Ishikawa (cell line): ENCODE data around the gene MAML2.

Source experiments
- CEBPB ChIP-seq: IDR thresholded peaks from 2 replicates; pipeline ENCODE4 v1.6.1; 2012
- CREB1 ChIP-seq: IDR thresholded peaks from 2 replicates; pipeline ENCODE4 v1.6.1; 2012; ENCODE audit warnings: low read depth
- EGR1 ChIP-seq: IDR thresholded peaks from 2 replicates; pipeline ENCODE4 v1.6.1; 2012
- EP300 ChIP-seq: IDR thresholded peaks from 2 replicates; pipeline ENCODE4 v1.6.1; 2012; ENCODE audit warnings: borderline replicate concordance
- FOXM1 ChIP-seq: IDR thresholded peaks from 2 replicates; pipeline ENCODE4 v1.6.1; 2012; ENCODE audit warnings: low read depth, borderline replicate concordance
- NFIC ChIP-seq: IDR thresholded peaks from 2 replicates; pipeline ENCODE4 v1.6.1; 2012
- RAD21 ChIP-seq: IDR thresholded peaks from 2 replicates; pipeline ENCODE4 v1.6.1; 2012; ENCODE audit warnings: low read depth
- TAF1 ChIP-seq: IDR thresholded peaks from 2 replicates; pipeline ENCODE4 v1.6.1; 2012; ENCODE audit warnings: low read depth, mild to moderate bottlenecking
- TCF12 ChIP-seq: IDR thresholded peaks from 2 replicates; pipeline ENCODE4 v1.6.1; 2012; ENCODE audit warnings: low read depth
- TEAD4 ChIP-seq: IDR thresholded peaks from 2 replicates; pipeline ENCODE4 v1.6.1; 2012
- YY1 ChIP-seq: IDR thresholded peaks from 2 replicates; pipeline ENCODE4 v1.6.1; 2012; ENCODE audit warnings: low read depth
- ZBTB7A ChIP-seq: IDR thresholded peaks from 2 replicates; pipeline ENCODE4 v1.6.1; 2012; ENCODE audit warnings: low read depth
- TF ChIP-seq, protein P1 (sequence below): IDR thresholded peaks from 2 replicates; pipeline ENCODE4 v1.6.1; 2012
- TF ChIP-seq, protein P2 (sequence below): IDR thresholded peaks from 2 replicates; pipeline ENCODE4 v1.6.1; 2012; ENCODE audit warnings: low read depth, mild to moderate bottlenecking
- TF ChIP-seq, protein P3 (sequence below): IDR thresholded peaks from 2 replicates; pipeline ENCODE4 v1.6.1; 2012

MAML2 gene

DNA sequence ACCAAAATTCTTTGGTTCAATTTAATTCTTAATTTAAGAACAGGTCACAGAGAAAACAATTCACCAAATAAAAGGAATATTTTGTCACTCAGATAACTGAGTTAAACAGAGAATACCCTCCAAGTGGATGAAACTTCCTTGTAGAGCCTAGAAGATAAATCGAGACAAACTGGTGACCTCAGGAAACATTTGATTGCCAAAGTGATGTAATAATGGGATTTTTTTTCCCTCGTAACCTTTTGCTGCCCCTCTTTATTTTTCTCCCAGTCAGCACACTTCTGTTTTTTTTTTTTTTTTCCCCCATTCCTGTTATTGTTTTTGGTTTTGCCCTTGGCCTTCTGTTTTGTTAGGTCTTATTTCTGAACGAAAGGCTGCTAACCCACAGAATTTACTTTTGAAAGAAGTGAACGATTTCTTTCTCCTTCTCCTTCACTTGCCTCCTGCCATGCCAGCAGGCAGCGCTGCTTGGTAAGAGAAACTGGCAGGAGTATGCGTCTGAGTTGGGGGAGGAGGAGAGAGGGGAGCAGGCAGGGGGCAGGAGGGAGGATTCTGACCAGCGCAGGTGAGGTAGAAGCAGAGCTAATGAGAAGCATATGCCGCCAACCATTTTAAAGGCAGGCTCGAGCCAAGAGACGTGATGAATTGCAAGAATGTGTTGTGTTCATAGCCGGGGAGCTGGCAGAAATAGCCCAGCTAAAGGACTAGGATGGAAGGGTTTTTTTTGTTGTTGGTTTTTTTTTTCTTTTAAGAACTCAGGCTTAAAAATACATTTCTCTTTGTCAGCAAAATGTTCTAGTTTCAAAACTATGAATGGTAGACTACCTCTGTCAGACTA is 297.2 kb downstream of the MAML2 start:
- TF ChIP-seq, protein P1, sequence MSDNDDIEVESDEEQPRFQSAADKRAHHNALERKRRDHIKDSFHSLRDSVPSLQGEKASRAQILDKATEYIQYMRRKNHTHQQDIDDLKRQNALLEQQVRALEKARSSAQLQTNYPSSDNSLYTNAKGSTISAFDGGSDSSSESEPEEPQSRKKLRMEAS = no peak

DNA sequence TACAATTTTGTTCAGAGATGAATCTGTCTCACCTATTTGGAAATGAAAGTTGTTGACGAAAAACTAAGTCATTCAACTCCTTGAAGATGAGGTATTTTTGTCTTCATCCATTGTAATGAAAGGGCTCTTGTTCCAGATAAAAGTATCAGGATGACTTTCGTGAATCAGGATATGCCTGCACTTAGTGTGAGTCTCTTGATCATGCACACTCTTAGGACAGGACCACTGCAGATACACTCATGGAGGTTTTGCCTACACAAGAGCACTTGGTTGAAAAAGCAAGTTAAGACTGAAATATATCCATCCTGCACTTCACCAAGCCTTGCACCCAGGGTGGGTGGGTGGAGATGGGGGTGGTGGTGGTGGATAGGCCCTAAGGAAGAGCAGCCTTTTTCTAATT is 298.2 kb downstream of the MAML2 start:
- TF ChIP-seq, protein P1 = no peak
- TF ChIP-seq RAD21 = no peak

DNA sequence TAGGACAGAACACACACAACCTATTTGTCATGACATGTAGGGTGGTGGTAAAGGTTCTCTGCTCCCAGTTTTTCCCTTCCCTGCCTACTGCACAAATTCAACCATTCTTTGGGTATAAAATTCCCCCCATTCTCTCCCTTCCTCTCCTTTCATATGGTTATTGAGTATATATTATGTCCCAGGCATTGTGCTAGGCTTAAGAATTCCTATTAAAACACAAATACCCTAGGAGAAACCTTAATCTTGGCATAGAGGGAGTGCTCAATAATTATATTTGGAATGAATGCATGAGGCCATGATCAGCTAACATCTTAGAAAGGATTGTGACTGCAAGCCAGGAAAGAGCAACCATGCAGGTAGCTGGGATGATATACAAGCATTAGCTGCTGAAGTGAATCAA is 298.7 kb downstream of the MAML2 start:
- no peak for TF ChIP-seq TAF1
- TF ChIP-seq CREB1 = no peak
- no peak for TF ChIP-seq RAD21
- TF ChIP-seq NFIC = no peak
- TF ChIP-seq ZBTB7A = no peak
- TF ChIP-seq, protein P2, sequence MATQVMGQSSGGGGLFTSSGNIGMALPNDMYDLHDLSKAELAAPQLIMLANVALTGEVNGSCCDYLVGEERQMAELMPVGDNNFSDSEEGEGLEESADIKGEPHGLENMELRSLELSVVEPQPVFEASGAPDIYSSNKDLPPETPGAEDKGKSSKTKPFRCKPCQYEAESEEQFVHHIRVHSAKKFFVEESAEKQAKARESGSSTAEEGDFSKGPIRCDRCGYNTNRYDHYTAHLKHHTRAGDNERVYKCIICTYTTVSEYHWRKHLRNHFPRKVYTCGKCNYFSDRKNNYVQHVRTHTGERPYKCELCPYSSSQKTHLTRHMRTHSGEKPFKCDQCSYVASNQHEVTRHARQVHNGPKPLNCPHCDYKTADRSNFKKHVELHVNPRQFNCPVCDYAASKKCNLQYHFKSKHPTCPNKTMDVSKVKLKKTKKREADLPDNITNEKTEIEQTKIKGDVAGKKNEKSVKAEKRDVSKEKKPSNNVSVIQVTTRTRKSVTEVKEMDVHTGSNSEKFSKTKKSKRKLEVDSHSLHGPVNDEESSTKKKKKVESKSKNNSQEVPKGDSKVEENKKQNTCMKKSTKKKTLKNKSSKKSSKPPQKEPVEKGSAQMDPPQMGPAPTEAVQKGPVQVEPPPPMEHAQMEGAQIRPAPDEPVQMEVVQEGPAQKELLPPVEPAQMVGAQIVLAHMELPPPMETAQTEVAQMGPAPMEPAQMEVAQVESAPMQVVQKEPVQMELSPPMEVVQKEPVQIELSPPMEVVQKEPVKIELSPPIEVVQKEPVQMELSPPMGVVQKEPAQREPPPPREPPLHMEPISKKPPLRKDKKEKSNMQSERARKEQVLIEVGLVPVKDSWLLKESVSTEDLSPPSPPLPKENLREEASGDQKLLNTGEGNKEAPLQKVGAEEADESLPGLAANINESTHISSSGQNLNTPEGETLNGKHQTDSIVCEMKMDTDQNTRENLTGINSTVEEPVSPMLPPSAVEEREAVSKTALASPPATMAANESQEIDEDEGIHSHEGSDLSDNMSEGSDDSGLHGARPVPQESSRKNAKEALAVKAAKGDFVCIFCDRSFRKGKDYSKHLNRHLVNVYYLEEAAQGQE = no peak
- TF ChIP-seq, protein P1 = no peak
- no peak for TF ChIP-seq EP300
- no peak for TF ChIP-seq TEAD4

DNA sequence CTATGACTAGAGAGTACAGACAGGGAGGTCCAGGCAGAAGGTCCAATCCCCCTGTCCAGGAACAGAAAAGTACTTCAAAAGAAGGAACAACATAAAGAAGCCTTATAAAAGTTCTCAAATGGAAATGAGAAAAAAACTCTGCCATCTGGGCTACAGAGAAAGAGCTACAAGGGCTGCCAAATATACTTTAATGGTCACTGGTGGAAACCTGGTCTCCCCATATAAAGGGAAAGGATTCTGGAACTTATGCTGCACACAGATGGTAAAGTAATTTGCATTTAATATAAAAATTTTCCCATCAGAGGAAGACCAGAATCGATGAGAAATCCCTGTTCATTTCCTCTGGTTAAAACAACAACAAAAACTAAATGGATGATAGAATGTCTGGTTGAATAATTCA is 299.7 kb downstream of the MAML2 start:
- no peak for TF ChIP-seq RAD21
- TF ChIP-seq TEAD4 = no peak
- TF ChIP-seq TAF1 = no peak
- no peak for TF ChIP-seq FOXM1
- TF ChIP-seq YY1 = no peak

DNA sequence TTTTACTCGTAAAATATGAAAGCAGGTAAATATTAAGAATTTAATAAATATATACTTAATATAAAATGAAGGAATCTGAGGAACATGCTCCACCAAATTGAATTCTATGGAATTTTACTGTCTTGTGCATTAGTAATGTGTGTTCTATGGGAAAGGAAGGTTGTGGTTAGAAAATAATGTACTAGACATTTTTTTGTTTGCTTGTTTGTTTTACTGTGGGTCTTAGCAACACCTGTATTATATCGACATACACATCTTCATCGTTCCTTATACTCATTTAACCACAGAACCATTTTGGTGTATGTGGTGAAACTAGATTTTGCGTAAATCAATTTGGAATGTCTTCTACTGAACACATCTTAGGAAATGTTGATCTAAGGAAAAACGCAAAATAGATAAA is 304.9 kb downstream of the MAML2 start:
- no peak for TF ChIP-seq FOXM1
- TF ChIP-seq TAF1 = no peak
- TF ChIP-seq, protein P2 = no peak
- no peak for TF ChIP-seq TEAD4
- TF ChIP-seq, protein P3, sequence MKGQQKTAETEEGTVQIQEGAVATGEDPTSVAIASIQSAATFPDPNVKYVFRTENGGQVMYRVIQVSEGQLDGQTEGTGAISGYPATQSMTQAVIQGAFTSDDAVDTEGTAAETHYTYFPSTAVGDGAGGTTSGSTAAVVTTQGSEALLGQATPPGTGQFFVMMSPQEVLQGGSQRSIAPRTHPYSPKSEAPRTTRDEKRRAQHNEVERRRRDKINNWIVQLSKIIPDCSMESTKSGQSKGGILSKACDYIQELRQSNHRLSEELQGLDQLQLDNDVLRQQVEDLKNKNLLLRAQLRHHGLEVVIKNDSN = no peak
- no peak for TF ChIP-seq EGR1
- no peak for TF ChIP-seq NFIC
- TF ChIP-seq RAD21 = no peak
- TF ChIP-seq YY1 = no peak
- no peak for TF ChIP-seq CREB1
- TF ChIP-seq ZBTB7A = no peak
- no peak for TF ChIP-seq CEBPB
- no peak for TF ChIP-seq EP300
- TF ChIP-seq, protein P1 = no peak
- no peak for TF ChIP-seq TCF12

DNA sequence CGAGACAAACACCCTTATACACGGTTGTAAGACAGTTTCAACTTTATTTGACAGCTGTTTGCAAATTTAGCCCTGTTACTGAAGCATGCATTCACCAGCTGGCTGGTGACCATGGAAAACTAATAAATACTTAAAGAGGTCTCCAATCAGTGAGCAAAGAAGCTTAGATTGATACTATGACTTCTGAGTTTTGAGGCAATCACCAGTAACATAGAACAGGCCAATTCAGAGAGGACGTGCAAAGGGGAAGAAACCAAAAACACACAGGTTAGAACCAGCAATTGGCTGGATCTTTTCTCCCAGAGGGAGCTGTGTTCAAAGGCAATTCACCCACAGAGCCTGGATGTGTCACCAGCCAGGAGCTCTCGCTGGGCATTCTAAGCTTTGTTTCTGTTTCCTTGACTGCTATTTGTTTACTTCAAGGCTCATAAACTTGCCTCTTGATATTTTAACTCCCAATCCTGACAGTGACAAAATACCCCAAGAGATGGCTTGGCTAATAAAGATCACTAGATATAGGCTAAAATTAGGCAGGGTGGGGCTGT is 305.5 kb downstream of the MAML2 start:
- TF ChIP-seq EP300 = no peak
- TF ChIP-seq ZBTB7A = no peak
- TF ChIP-seq, protein P1 = no peak
- TF ChIP-seq, protein P3 = no peak
- no peak for TF ChIP-seq TAF1
- TF ChIP-seq RAD21 = peak; percentile 14; the same call in 1 of the 2 replicates
- TF ChIP-seq, protein P2 = no peak
- no peak for TF ChIP-seq TEAD4
